Stimulated activated CD4-positive, alpha-beta T cell treated with anti-CD3 and anti-CD28 coated beads, Interleukin-15, amount 100 ng/mL, for 24 hours (primary cell): ENCODE data around the gene FNBP1L.
"Not testable (repeated sequence)": the region's sequence is repeated elsewhere in the genome, so short reads cannot be mapped to it uniquely, and the experiment has no call there.

Experiments
- DNase-seq: peaks from one replicate; pipeline ENCODE4 v3.0.0-alpha.2; 2020

The FNBP1L gene

DNA sequence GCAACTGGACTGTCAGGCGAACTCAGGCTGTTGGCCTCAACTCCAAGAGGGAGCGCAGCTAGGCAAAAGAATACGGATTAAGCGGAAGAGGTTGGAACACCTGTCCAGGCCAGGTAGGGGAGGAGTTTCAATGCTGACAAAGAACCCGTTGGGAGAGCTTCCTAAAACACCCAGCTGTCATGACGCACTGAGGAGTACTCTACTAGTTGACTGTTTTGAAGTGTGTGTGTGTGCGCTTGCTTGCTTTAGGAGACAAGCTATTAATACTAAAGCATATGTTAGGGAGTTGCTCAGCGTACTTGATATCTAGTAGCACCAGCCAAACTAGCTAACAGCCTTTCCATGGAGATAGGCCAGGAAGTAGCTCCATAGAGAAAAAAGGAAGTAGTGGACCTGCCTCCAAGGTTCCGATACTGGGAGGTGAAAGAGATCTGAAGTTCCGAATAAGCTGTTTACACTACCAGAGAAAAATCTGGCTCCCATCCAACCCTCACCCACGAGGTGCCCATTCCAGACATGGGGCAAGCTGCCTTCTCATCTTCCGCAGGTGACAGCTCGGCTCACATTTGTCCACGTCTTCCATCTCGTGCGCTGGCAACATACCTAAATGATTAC lies 974 bp upstream of the FNBP1L start:
- peak; percentile 30 for DNase-seq

DNA sequence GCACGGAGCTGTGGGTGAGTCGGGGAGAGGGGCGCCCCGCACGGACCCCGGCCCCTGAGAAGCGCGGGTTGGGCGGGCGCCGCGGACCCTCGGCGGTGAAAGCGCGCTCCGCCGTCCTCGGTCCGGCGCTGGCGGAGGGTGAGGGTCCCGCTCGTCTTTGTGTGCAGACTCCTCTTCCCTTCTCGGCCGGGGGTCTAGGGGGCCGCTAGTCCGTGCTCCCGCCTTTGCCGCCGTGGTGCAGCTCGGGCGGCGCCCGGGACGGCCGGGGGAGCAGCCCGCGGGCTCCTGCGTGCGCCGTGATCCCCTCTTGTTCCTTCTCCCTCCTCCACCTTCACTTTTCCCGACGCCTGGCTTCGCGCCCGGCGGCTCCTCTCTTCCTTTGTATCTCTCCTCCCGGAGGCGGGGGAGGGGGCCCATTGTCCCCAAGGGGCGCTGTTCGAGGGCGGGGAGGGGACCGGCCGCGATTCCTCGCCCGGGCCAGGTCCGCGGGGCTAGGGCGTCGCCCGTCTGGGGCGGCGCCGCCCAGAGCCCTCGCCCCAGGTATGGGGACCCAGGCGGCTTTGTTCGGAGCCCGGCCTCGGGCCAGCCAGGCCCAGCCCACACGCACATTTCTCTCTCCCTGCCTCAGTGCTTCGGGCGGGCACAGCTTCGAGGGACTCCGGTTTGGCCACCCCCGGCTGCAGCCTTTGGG lies 519 bp downstream of the FNBP1L start:
- peak; percentile 27 for DNase-seq

DNA sequence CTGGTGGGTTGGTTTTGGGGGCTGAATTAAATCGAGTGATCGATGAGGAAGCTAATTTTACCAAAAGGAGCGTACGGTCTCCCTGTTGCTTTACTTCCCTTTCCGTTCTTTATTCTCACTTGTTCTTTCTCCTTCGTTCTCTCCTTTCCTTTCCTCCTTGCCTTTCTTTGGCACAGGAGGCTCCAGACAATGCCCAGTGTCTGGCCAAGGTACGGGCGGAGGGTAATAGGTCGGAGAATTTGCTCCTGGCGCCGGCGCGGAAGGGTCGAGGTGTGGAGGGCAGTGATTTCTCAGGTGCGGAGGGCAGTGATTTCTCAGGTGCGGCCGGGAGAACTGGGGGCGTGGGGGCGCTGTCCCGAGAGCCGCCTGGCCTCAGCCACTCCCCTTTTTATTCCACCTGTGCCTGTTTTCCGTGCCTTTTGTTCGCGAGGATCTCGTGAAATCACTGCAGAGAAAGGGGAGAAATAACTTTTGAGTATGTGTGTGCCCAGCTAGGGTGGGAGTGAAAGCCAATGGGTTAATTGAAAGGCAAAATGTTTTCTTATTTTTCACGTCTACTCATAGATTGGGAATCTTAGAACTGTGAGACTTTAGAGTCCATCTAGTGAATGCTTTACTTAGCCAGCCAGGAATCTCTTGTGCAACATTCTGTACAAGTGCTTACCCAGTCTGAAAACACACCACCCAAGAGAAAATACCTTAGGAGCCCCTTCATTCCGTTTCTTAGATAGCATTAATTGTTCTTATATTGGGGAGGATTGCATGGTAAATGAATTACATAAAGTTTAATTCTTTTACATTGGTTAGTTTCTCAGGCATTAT lies 1.3 kb downstream of the FNBP1L start:
- no peak for DNase-seq

DNA sequence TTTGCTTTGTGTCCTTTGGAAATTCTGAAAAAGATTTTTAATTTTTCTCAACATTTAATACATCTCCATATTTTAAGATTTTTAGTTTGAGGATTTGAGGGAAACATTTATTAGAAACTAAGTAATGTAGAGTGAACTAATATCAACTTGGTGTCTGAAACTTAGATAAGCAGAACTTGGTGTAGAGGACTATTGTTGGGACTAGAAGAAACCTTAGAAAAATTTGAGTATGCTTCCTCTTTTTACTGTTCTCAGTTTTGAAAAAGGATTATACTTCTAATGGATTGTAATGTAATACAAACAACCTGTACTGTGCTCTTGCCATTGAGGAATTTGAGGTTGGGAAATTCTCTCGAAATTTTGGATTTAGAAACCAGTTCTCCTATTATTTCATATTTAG lies 2.4 kb downstream of the FNBP1L start:
- DNase-seq, result no peak

DNA sequence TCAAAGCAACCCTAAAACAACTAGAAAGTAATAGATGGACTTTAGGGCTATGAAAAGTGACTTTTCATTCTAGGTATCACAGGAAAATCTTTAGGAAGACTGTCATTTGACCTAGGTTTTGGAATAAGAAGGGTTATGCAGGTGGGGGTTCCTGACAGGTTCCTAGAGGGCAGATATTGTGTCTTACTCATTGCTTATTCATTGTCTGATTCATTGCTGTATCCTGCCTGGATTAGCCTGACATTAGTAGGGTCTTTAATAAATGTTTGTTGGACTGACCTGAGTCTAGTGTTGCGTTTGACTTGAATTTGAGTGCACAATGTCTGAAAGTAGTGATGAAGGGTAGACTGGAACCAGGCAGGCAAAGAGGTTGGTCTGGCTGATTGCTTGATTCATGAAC lies 6.0 kb downstream of the FNBP1L start:
- no peak for DNase-seq

DNA sequence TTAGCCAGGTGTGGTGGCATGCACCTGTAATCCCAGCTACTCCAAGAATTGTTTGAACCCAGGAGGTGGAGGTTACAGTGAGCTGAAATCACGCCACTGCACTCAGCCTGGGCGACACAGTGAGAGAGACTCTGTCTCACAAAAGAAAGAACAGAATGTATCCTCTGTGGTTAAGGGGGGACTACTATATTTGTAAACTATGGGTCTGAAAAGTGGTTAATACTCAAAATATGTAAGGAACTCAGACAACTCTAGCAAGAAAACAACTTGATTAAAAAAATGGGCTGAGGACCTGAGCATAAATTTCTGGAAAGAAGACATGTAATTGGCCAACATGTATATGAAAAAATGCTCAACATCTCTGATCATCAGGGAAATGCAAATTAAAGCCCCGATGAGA lies 11.2 kb downstream of the FNBP1L start:
- DNase-seq, result no peak

DNA sequence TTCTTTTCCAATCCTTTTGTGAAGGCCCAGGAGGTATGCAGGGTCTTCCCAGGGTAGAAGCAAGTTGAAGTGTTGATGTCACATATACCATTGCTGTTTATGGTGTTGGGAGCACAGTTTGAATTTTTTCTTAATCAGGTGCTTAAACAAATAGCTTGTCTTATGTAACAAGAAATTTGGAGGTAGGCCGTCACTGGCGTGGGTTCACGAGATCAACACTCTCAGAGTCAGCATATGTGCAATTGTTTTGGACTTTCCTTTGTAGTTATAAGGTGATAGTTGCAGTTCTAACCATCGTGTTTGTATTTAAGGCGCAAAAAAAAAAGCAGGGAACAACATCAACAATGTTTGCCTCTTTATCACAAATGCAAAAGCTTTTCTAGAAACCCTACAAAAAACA lies 13.3 kb downstream of the FNBP1L start:
- no peak for DNase-seq

DNA sequence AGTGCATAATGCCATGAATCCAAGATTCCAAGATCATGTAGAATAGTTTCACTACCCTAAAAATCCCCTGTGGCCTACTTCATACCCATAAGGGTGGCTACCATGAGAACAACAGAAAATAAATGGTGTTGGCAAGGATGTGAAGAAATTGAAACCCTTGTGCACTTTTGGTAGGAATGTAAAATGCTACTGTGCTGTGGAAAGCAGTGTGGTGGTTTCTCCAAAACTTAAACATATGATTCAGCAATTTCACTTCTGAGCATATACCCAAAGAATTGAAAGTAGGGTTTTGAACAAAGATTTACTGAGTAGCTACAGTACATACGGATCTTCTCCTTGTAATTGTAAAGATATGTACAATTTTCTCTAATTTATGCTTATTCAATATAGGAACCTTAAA lies 16.0 kb downstream of the FNBP1L start:
- DNase-seq, result no peak

DNA sequence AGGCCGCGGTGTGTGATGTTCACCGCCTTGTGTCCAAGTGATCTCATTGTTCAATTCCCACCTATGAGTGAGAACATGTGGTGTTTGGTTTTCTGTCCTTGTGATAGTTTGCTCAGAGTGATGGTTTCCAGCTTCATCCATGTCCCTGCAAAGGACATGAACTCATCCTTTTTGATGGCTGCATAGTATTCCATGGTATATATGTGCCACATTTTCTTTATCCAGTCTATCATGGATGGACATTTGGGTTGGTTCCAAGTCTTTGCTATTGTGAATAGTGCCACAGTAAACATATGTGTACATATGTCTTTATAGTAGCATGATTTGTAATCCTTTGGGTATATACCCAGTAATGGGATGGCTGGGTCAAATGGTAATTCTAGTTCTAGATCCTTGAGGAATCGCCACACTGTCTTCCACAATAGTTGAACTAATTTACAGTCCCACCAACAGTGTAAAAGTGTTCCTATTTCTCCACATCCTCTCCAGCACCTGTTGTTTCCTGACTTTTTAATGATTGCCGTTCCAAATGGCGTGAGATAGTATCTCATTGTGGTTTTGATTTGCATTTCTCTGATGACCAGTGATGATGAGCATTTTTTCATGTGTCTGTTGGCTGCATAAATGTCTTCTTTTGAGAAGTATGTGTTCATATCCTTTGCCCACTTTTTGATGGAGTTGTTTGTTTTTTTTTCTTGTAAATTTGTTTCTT lies 17.6 kb downstream of the FNBP1L start:
- DNase-seq, result not testable (repeated sequence)

DNA sequence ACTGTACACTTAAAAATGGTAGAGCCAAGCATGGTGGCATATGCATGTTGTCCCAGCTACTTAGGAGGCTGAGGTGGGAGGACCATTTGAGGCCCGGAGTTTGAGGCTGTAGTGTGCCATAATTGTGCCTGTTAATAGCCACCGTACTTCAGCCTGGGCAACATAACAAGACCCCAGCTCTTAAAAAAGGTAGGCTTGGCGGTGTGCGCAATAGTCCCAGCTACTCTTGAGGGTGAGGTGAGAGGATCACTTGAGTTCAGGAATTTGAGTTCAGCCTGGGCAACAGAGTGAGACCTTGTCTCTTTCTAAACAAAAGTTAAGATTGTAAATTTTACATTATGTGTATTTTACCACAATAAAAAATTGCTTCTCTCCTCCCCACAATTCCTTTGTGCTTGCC lies 19.7 kb downstream of the FNBP1L start:
- DNase-seq, result no peak

DNA sequence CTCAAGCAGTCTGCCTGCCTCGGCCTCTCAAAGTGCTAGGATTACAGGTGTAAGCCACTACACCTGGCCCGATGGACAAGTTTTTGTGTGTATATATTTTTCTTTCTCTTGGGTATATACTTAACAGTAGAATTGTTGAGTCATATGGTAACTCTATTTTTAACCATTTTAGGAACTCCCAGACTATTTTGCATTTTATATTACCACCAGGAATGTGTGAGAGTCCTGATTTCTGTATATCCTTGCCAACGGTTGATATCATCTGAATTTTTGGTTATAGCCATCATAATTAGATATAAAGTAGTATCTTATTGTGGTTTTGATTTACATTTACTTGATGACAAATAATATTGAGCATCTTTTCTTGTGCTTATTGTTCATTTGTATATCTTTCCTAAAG lies 20.7 kb downstream of the FNBP1L start:
- no peak for DNase-seq

DNA sequence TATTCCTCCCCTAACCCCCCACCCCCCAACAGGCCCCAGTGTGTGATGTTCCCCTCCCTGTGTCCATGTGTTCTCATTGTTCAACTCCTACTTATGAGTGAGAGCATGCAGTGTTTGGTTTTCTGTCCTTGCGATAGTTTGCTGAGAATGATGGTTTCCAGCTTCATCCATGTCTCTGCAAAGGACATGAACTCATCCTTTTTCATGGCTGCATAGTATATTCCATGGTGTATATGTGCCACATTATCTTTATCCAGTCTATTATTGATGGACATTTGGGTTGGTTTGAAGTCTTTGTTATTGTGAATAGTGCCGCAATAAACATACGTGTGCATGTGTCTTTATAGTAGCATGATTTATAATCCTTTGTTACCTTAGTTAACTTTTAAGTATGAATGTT lies 21.3 kb downstream of the FNBP1L start:
- not testable (repeated sequence) for DNase-seq

DNA sequence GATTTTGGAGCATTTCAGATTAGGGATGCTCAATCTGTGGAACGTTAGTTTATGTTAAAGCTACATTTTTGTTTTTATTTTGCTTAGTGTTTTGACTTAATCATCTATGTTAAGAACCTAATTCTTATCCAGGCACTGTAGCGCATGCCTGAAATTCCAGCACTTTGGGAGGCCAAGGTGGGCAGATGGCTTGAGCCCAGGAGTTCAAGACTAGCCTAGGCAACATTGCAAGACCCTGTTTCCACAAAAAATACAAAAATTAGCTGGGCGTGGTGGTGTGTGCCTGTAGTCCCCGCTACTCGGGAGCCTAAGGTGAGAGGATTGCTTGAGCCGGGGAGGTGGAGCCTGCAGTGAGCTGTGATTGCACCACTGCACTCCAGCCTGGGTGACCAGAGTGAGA lies 23.4 kb downstream of the FNBP1L start:
- DNase-seq, result no peak

DNA sequence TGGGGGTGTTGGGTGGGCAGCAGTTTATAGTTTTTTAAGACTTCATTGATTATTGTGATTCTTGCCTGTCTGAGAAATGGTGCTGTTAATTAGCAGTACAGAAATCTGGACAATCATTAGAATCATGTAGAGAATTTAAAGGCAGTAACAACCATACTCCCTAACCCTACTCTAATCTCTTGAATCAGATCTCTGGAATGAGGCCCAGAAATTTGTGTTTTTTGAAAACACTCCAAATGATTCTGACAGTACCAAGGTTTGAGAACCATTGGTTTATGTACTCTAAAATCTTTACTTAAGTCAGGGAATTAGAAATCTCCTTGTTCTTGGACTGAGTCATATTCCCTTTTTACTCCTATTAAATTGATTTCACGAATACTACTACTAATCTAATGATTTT lies 24.0 kb downstream of the FNBP1L start:
- no peak for DNase-seq

DNA sequence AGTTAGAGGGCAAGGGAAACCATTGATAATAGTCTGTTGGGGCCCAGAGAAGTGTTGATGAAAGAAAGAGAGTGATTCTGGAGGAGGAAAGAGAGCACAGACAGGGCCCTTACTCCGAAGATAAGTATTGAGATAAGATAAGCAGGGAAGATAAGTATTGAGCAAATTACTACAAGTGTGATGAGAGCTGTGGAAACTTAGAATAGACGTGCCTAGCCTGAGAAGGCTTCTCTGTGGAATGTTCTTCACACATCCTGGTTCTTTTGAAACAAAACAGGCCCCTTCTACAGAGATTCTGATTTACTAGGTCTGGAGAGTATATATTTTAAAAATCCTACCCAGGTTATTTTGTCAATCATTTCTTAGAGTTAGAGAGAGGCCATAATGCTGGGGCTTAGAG lies 26.4 kb downstream of the FNBP1L start:
- no peak for DNase-seq

DNA sequence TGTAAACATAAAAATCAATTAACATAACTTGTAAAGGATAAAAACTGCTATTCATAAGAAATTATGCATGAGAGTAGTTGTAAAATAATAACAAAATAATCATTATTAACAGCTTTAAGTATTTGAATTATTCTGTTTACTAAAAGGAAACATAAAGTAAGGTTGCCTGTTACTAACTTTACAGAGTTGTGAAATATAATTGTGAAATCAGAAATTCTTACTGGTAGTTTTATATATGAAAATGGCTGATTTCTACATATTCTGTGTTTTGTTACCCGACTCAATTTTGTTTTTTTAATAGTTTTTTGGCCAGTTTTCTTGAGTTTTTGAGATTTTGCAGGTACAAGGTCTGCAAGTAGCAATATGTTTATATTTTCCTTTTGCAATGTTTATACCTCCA lies 27.8 kb downstream of the FNBP1L start:
- no peak for DNase-seq

DNA sequence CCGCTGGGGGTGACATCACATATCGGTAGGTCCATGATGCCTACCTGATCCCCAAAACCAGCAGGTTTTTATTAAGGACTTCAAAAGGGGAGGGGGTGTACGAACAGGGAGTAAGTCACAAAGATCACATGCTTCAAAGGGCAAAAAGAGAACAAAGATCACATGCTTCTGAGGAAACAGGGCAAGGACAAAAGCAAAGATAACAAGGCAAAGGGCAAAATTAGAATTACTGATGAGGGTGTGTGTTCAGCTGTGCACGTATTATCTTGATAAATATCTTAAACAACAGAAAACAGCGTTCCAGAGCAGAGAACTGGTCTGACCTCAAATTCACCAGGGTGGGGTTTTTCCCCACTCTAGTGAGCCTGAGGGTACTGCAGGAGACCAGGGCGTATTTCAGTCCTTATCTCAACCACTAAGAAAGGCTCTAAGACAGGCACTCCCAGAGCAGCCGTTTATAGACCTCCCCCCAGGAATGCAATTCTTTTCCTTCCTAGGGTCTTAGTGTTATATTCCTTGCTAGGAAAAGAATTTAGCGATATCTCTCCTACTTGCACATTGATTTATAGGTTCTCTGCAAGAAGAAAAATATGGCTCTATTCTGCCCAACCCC lies 31.3 kb downstream of the FNBP1L start:
- not testable (repeated sequence) for DNase-seq

DNA sequence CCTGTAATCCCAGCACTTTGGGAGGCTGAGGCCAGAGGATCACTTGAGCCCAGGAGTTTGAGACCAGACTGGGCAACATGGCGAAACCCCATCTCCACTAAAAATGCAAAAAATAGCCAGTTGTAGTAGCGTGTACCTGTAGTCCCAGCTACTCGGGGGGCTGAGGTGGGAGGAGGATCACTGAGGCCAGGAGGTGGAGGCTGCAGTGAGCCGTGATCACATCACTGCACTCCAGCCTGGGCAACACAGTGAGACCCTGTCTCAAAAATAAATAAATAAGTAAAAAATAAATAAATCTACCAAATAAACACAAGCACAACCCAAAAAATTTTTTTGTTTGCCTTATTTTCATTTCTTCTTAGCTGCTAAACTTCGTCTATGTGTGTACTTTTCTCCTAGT lies 34.0 kb downstream of the FNBP1L start:
- DNase-seq, result not testable (repeated sequence)

DNA sequence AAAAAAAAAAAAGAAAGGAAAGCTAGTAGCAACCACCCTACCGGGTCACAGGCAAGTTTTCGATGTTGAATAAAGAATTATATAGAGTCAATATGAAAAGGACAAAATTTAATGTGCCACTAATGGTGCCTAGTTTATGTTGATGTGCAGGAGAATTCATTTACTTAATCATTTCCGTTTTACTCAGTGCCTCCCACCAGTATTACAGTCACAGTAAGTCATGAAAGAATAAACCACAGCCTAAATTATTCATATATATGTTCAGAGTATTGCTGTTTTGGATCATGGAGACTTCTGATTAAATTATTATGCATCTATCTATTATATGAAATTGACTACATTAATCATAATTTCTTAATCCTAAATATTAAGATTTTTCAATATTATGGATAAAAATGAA lies 35.3 kb downstream of the FNBP1L start:
- DNase-seq, result no peak

DNA sequence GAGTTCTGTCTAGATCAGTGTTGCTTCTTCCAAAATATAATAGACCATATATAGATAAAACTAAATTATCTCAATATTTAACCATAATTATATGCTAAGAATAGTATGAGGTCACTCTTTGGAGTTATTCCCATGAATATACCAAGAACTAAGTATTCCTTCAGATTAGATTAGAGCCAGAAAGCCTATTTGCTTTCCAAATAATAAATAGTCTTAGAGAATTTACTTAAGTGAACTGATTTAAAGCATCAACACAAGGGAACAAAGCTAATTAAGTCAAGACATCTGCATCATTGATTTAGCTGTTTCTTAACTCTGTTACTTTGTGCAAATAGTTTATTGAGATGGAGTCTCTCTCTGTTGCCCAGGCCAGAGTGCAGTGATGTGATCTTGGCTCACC lies 35.7 kb downstream of the FNBP1L start:
- DNase-seq, result no peak

DNA sequence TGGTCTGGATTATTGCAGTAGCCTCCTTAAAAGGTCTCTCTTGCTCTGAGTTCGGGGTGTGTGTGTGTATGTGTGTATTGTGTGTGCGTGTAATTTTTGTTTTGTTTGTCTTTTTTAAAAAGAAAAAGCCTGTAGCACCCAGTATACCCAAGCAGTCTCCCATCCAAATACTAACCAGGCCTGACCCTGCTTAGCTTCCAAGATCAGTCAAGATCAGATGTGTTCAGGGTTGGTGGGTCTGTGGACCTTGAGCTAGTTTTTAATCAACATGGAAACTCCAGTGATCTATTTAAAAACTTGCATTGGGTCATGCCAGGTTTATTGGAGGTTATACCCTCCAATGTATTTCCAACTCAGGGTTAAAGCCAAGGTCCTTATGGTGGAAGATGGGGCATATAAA lies 40.3 kb downstream of the FNBP1L start:
- no peak for DNase-seq

DNA sequence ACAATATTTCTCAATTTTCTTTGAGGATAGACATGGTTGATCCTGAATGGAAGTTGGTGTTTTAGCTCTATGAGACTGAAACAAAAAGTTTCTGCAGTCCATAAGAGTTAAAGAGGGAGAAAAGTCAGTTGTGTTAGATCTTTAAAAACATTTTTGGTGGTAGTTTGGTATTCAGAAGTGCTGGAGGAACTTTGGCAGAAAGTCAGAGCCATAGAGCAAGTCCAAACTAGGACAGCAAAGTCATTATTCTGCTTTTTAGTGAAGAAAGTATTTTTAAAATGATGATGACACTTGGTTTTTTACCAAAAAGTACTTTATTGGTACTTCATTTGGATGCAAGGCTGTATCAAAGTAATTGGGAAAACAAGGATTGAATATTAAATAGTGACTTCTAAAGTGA lies 41.8 kb downstream of the FNBP1L start:
- no peak for DNase-seq

DNA sequence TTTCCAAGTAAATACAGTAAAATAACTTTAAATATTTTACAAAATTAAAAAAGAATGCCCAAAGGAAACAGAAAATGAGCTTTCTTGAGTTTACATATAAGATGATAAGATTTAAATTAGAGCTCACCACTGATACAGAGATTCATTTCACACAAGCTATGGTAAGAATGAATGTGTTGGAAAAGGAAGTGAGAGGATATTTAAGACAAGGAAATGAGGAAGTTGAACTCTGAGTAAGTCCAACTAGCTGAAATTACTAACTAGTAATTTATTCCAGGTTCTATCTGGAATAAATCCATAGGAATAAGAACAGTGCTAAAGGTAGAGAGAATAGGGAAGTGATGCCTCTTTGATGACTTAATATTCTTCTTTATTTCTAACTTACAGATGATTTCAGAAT lies 42.4 kb downstream of the FNBP1L start:
- no peak for DNase-seq
